CD4-positive, alpha-beta memory T cell (primary cell): Measurements from ENCODE around the gene VAT1L. TPM values are rescaled to one million over a fixed set of nuclear protein-coding genes. Genes with fewer than 3 reads are reported as not detected.
A peak's percentile ranks its signal among the peaks of the same experiment; 100 is the strongest.

Experiments used
- CTCF ChIA-PET: fragments of 350-600 bp; sonication (Branson Sonifier 250); formaldehyde crosslinking; loops from one replicate; lab custom pipeline; 2021; ENCODE audit warnings: inconsistent platforms; ENCODE audit not compliant: partially characterized antibody; lab: Charles Lee
- POLR2A ChIA-PET: fragments of 350-600 bp; sonication (Branson Sonifier 250); formaldehyde crosslinking; loops from one replicate; lab custom pipeline; 2021; ENCODE audit not compliant: partially characterized antibody; lab: Charles Lee
- DNase-seq, 5 donors: peaks; one replicate each; pipeline versions ENCODE4 v3.0.0 to v3.0.0-alpha.2; 2020 to 2022; ENCODE audit warnings: mixed read lengths in 1 of 5
- H3K27ac ChIP-seq: one replicate; pipeline ENCODE4 v1.7.0; 2013; ENCODE audit warnings: low read depth, low read length
- H3K27me3 ChIP-seq: 2 replicates; pipeline ENCODE4 v1.7.0; 2013; ENCODE audit warnings: mild to moderate bottlenecking, low read length, moderate library complexity; ENCODE audit not compliant: insufficient read depth
- H3K36me3 ChIP-seq: 2 replicates; pipeline ENCODE4 v1.7.0; 2013; ENCODE audit warnings: mild to moderate bottlenecking, low read length, moderate library complexity; ENCODE audit not compliant: insufficient read depth
- H3K4me1 ChIP-seq: 2 replicates; pipeline ENCODE4 v1.7.0; 2013; ENCODE audit warnings: mild to moderate bottlenecking, low read length, moderate library complexity; ENCODE audit not compliant: insufficient read depth
- H3K4me3 ChIP-seq, 2 donors: one replicate each; pipeline ENCODE4 v1.7.0; 2013; ENCODE audit warnings: low read length in 2 of 2, mild to moderate bottlenecking in 1 of 2
- H3K9me3 ChIP-seq, 2 donors: one replicate each; pipeline ENCODE4 v1.7.0; 2013; ENCODE audit warnings: low read length in 2 of 2, control low read depth in 1 of 2; ENCODE audit not compliant: control insufficient read depth in 1 of 2
- H3K27ac Mint-ChIP-seq, 7 donors: one replicate each; pipeline ENCODE4 v1.8.0; 2020 to 2021; ENCODE audit warnings: mixed read lengths in 7 of 7, mild to moderate bottlenecking in 6 of 7, inconsistent platforms in 3 of 7, moderate library complexity in 3 of 7
- H3K27me3 Mint-ChIP-seq, 2 donors: one replicate each; pipeline ENCODE4 v1.8.0; 2020 to 2021; ENCODE audit warnings: mixed read lengths in 2 of 2
- H3K36me3 Mint-ChIP-seq, 2 donors: one replicate each; pipeline ENCODE4 v1.8.0; 2020 to 2021; ENCODE audit warnings: mixed read lengths in 2 of 2, inconsistent platforms in 1 of 2, mild to moderate bottlenecking in 1 of 2
- H3K4me1 Mint-ChIP-seq, 4 donors: one replicate each; pipeline ENCODE4 v1.8.0; 2020 to 2021; ENCODE audit warnings: mixed read lengths in 4 of 4, mild to moderate bottlenecking in 1 of 4
- H3K4me3 Mint-ChIP-seq, 8 donors: one replicate each; pipeline ENCODE4 v1.8.0; 2020 to 2021; ENCODE audit warnings: mixed read lengths in 8 of 8, mild to moderate bottlenecking in 7 of 8, moderate library complexity in 6 of 8, inconsistent platforms in 3 of 8
- H3K9me3 Mint-ChIP-seq, 8 donors: one replicate each; pipeline ENCODE4 v1.8.0; 2020 to 2021; ENCODE audit warnings: mixed read lengths in 8 of 8, mild to moderate bottlenecking in 5 of 8, inconsistent platforms in 3 of 8, moderate library complexity in 1 of 8
- intact Hi-C: fragments of 100-400 bp; cut with micrococcal nuclease; formaldehyde crosslinking; loops from one replicate; pipeline ENCODE4 v1.15.1; 2023
- polyA plus RNA-seq, 2 donors: library from polyadenylated mRNA; unstranded; fragments of 300-500 nt; fragmentation: Illumina TruSeq; gene quantifications; one replicate each; pipeline ENCODE4 v1.2.3, GENCODE V29; 2021
- total RNA-seq, 2 experiments: library from RNA; stranded (reverse); gene quantifications; one replicate each; pipeline ENCODE4 v1.2.3, GENCODE V29; 2021

The VAT1L gene
- total and polyA plus RNA-seq, 4 experiments from 2014 or later: not detected

DNA sequence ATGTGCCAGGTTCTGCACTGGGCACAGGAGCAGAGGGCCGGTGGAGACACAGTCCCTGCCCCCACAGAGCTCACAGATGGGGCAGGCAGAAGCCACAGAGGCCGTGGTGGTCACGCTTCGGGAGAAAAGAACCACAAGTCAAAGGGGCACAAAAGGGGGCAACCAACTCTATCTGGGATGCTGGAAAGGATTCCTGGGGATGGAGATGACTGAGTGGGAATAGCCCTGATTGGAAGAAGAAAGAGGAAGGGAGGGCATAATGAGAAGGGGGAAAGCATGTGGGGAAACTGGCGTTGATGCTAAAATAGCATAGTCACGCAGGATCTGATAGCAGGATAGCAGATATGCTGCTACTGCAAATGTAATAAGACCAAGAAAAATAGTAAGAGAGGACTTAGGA is 69.7 kb downstream of the VAT1L start:
- Mint-ChIP-seq H3K27ac (no peak overlapping the region), H3K4me1 (peaks cover 0 to 1% (median 0%) of the 10 kb centered on the region in 4 donors), H3K9me3 (no peaks in the 10 kb centered on the region), H3K36me3 (no peaks in the 10 kb centered on the region), H3K4me3 (no peak overlapping the region), H3K27me3 (peaks cover 10 to 17% of the 10 kb centered on the region in 2 donors)
- no peaks in the 10 kb centered on the region for H3K36me3 ChIP-seq
- no peak overlapping the region for H3K27ac ChIP-seq
- H3K4me1 ChIP-seq: no peaks in the 10 kb centered on the region
- no peak overlapping the region for H3K4me3 ChIP-seq
- no peaks in the 10 kb centered on the region for H3K9me3 ChIP-seq
- POLR2A ChIA-PET: no interaction called here
- CTCF ChIA-PET: no interaction called here
- intact Hi-C loops: no loop called here
- no peaks in the 10 kb centered on the region for H3K27me3 ChIP-seq
- DNase-seq: no peak

DNA sequence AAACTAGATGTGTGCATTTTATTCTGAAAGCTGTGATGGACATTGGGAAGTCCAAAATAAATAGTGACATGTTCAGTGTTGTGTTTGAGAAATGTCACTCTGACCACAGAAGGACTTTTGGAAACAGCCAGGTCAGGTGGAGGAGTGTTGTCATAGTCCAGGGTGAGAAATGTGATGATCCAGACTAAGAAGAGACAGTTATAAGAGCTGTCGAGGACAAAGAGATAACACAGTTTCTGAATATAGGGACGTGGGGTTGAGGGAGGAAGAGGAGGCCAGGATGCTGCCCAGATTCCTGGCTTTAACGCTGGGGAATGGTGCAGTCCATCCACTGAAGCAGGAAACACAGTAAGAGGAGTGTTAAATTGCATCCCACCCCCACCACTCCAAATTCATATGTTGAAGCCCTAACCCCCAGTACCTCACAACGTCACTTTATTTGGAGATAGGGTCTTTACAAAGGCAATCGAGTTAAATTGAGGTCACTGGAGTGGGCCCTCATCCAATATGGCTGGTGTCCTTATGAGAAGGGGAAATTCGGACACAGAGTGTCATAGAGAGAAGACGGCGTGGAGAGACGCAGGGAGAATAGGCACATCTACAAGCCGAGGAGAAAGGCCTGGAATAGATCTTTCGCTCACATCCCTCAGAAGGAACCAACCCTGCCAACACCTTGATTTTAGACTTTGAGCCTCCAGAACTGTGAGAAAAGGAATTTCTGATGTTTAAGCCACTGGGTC is 71.3 kb downstream of the VAT1L start:
- no peaks in the 10 kb centered on the region for H3K9me3 ChIP-seq
- intact Hi-C loops: no loop called here
- POLR2A ChIA-PET: no interaction called here
- peaks cover 10 to 16% of the 10 kb centered on the region in 2 donors for H3K27me3 Mint-ChIP-seq
- DNase-seq: no peak
- no peaks in the 10 kb centered on the region for H3K4me1 Mint-ChIP-seq
- H3K4me3 Mint-ChIP-seq: peak overlapping the region in 1 of 8 donors; percentile 2
- no peaks in the 10 kb centered on the region for H3K27me3 ChIP-seq
- H3K36me3 Mint-ChIP-seq: no peaks in the 10 kb centered on the region
- no peak overlapping the region for H3K4me3 ChIP-seq
- H3K36me3 ChIP-seq: no peaks in the 10 kb centered on the region
- H3K4me1 ChIP-seq: no peaks in the 10 kb centered on the region
- H3K27ac ChIP-seq: no peak overlapping the region
- no peak overlapping the region for H3K27ac Mint-ChIP-seq
- CTCF ChIA-PET: no interaction called here
- H3K9me3 Mint-ChIP-seq: no peaks in the 10 kb centered on the region

DNA sequence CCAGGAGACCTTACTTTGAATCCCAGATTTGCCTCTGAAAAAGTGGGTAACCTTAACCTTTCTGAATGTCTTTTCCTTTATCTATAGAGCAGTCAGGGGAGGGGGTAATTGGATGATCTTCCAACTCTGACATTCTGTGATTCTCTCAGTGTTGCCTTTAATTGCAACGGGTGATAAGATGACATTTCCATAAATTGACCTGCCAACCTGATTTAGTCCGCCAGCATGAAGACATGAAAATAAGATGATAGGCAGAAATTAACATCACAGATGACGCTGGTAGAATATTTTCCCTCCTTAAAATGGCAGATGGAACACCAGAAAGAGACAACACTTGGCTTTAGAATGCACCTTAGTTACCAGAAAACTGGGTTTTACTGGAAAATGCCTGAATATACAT is 72.6 kb downstream of the VAT1L start:
- Mint-ChIP-seq H3K27ac (no peak overlapping the region), H3K4me1 (peaks cover 0 to 1% (median 0%) of the 10 kb centered on the region in 4 donors), H3K9me3 (no peaks in the 10 kb centered on the region), H3K4me3 (no peak overlapping the region), H3K27me3 (peaks cover 10 to 16% of the 10 kb centered on the region in 2 donors), H3K36me3 (no peaks in the 10 kb centered on the region)
- H3K27me3 ChIP-seq: no peaks in the 10 kb centered on the region
- no peak overlapping the region for H3K27ac ChIP-seq
- H3K4me1 ChIP-seq: no peaks in the 10 kb centered on the region
- POLR2A ChIA-PET: no interaction called here
- no peak overlapping the region for H3K4me3 ChIP-seq
- intact Hi-C loops: no loop called here
- CTCF ChIA-PET: no interaction called here
- no peak for DNase-seq
- no peaks in the 10 kb centered on the region for H3K36me3 ChIP-seq
- H3K9me3 ChIP-seq: no peaks in the 10 kb centered on the region

DNA sequence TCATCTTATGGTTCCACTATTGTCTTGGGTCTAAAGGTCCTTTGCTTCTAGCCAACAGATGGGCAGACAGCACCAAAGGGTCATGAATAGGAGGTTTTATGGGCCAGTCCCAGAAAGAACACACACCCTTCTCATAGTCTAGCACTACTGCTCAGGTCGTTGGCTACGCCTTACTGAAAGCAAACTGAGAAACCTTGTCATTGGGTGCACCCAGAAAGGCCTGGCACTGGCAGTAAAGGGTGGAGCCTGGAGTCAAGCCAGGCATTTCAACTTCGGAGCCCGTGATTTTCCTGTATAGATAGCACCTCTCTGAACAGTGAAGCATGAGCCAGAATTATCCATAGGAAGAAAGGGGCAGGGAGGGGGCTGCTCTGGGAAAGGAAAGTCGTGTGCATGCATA is 74.9 kb downstream of the VAT1L start:
- DNase-seq: no peak
- H3K4me3 Mint-ChIP-seq: no peak overlapping the region
- Histone ChIP-seq H3K9me3 (no peaks in the 10 kb centered on the region), H3K27ac (no peak overlapping the region), H3K27me3 (no peaks in the 10 kb centered on the region), H3K4me1 (no peaks in the 10 kb centered on the region), H3K36me3 (no peaks in the 10 kb centered on the region), H3K4me3 (no peak overlapping the region)
- ChIA-PET POLR2A (no interaction called here), CTCF (no interaction called here)
- no peaks in the 10 kb centered on the region for H3K36me3 Mint-ChIP-seq
- H3K27me3 Mint-ChIP-seq: peaks cover 4 to 10% of the 10 kb centered on the region in 2 donors
- intact Hi-C loops: no loop called here
- H3K4me1 Mint-ChIP-seq: peaks cover 0 to 6% (median 3%) of the 10 kb centered on the region in 4 donors
- H3K9me3 Mint-ChIP-seq: no peaks in the 10 kb centered on the region
- H3K27ac Mint-ChIP-seq: no peak overlapping the region

DNA sequence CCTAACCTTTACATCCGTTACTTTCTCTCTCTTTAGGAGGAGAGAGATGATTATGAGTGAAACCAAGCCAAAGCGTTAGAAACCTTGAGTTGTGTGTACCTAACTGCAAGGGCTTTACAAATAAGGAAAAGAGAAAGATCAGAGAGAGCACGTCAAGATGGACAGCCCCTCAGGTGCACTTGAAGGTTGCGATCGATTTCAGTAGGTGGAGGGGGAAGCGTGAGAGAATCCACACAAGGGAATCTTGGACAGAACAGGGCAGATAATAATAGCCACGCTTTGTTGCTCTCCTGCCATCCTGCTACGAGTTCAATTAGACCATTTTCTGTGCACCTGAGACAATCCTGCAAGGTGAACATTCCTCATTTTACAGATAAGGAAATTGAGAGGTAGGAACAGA is 78.4 kb downstream of the VAT1L start:
- Histone ChIP-seq H3K4me3 (no peak overlapping the region), H3K27me3 (no peaks in the 10 kb centered on the region), H3K4me1 (no peaks in the 10 kb centered on the region), H3K36me3 (no peaks in the 10 kb centered on the region), H3K9me3 (no peaks in the 10 kb centered on the region), H3K27ac (no peak overlapping the region)
- no peak for DNase-seq
- Mint-ChIP-seq H3K27ac (no peak overlapping the region), H3K36me3 (no peaks in the 10 kb centered on the region), H3K4me3 (no peak overlapping the region), H3K9me3 (no peaks in the 10 kb centered on the region), H3K27me3 (peaks cover 0 to 2% of the 10 kb centered on the region in 2 donors), H3K4me1 (peaks cover 0 to 11% (median 7%) of the 10 kb centered on the region in 4 donors)
- intact Hi-C loops: no loop called here
- CTCF ChIA-PET: no interaction called here
- POLR2A ChIA-PET: no interaction called here

DNA sequence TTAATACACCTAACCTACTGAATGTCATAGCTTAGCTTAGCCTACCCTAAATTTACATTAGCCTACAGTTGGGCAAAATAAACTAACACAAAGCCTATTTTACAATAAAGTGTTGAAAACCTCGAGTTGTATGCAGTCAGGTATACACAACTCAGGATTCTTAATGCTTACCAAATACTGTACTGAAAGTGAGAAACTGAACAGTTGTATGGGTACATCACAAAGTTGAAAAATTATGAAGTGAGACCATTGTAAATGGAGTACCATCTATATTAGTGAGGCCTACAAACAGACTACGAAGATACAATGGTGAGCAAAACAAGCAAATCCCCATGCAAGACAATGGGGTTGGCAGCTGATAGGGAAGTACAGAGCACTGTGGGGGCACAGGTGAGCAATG is 79.7 kb downstream of the VAT1L start:
- no peaks in the 10 kb centered on the region for H3K9me3 ChIP-seq
- intact Hi-C loops: no loop called here
- H3K36me3 Mint-ChIP-seq: no peaks in the 10 kb centered on the region
- POLR2A ChIA-PET: no interaction called here
- H3K27ac ChIP-seq: no peak overlapping the region
- H3K9me3 Mint-ChIP-seq: no peaks in the 10 kb centered on the region
- no peak overlapping the region for H3K4me3 ChIP-seq
- H3K4me1 ChIP-seq: no peaks in the 10 kb centered on the region
- no peak overlapping the region for H3K4me3 Mint-ChIP-seq
- peaks cover 0 to 2% of the 10 kb centered on the region in 2 donors for H3K27me3 Mint-ChIP-seq
- no peaks in the 10 kb centered on the region for H3K36me3 ChIP-seq
- H3K27me3 ChIP-seq: no peaks in the 10 kb centered on the region
- no peak for DNase-seq
- no peak overlapping the region for H3K27ac Mint-ChIP-seq
- CTCF ChIA-PET: interaction anchor here (1.0 kb wide), 1 partner anchor 14 kb away, joined by 3 read pairs; no protein-coding TSS in a partner anchor
- peaks cover 0 to 11% (median 7%) of the 10 kb centered on the region in 4 donors for H3K4me1 Mint-ChIP-seq

DNA sequence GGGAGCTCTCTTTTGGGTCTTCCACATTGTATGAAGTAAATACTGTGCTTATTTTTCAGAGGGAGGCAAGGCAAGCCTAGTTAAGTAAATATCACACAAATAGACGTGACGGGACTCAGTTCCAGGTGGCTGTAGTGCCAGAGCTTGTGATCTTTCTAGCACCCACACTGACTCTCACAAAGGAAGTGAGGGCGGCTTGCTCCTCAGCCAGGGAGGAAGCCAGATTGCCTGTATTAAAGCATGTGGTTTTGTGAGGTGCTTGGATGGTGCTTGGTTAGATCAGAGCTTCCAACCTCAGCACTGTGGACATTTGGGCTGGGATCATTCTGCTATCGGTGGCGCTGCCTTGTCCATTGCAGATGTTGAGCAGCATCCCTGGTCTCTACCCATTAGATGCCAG is 80.1 kb downstream of the VAT1L start:
- CTCF ChIA-PET: interaction anchor here (1.0 kb wide), 1 partner anchor 13 kb away, joined by 3 read pairs; no protein-coding TSS in a partner anchor
- H3K4me3 Mint-ChIP-seq: no peak overlapping the region

More for the DNA sequence above, 80.1 kb downstream of the VAT1L start:
- H3K36me3 ChIP-seq: no peaks in the 10 kb centered on the region
- no peak overlapping the region for H3K27ac Mint-ChIP-seq
- H3K27ac ChIP-seq: no peak overlapping the region
- no peaks in the 10 kb centered on the region for H3K4me1 ChIP-seq
- no peaks in the 10 kb centered on the region for H3K27me3 ChIP-seq
- H3K4me3 ChIP-seq: no peak overlapping the region
- peaks cover 0 to 2% of the 10 kb centered on the region in 2 donors for H3K27me3 Mint-ChIP-seq
- POLR2A ChIA-PET: no interaction called here
- DNase-seq: no peak
- H3K9me3 Mint-ChIP-seq: no peaks in the 10 kb centered on the region
- intact Hi-C loops: no loop called here
- no peaks in the 10 kb centered on the region for H3K9me3 ChIP-seq
- peaks cover 0 to 11% (median 7%) of the 10 kb centered on the region in 4 donors for H3K4me1 Mint-ChIP-seq
- H3K36me3 Mint-ChIP-seq: no peaks in the 10 kb centered on the region
